Right cardiac atrium (tissue), 5 donors: ENCODE data around the gene RAB3GAP2. TPM values are rescaled to one million over a fixed set of nuclear protein-coding genes. Genes with fewer than 3 reads are reported as not detected.
A peak's percentile ranks its signal among the peaks of the same experiment; 100 is the strongest.
"Not testable (repeated sequence)": the region's sequence is repeated elsewhere in the genome, so short reads cannot be mapped to it uniquely, and the experiment has no call there.

Experiments
- ATAC-seq, 2 donors: fragments of 200-7000 bp; cut with Tn5 transposase; one replicate each; pipeline versions ENCODE4 v1.8.0 to v1.9.1; 2020; ENCODE audit warnings: moderate library complexity in 2 of 2, mild to moderate bottlenecking in 1 of 2
- DNase-seq, 3 donors: peaks; one replicate each; pipeline ENCODE4 v3.0.0-alpha.2; 2020
- H3K27ac ChIP-seq: one replicate; pipeline ENCODE4 v1.5.1; 2013; ENCODE audit warnings: mild to moderate bottlenecking, low read length, control low read depth, moderate library complexity
- H3K27me3 ChIP-seq: one replicate; pipeline ENCODE4 v1.6.1; 2013; ENCODE audit not compliant: control insufficient read depth, insufficient read depth
- H3K4me1 ChIP-seq: one replicate; pipeline ENCODE4 v1.6.1; 2013; ENCODE audit warnings: low read length; ENCODE audit not compliant: control insufficient read depth, insufficient read depth
- H3K4me3 ChIP-seq: one replicate; pipeline ENCODE4 v1.5.1; 2013; ENCODE audit warnings: low read length, control low read depth
- H3K9me3 ChIP-seq: one replicate; pipeline ENCODE4 v1.6.1; 2013; ENCODE audit warnings: low read length; ENCODE audit not compliant: control insufficient read depth
- WGBS: extraction: QIAGEN DNeasy Blood & Tissue Kit; methylation state at CpG from one replicate; pipeline ENCODE4 v1.1.7; 2013; 5-methylcytosine and 5-hydroxymethylcytosine counted together
- intact Hi-C, 4 donors: fragments of 100-400 bp; cut with DNase I; formaldehyde crosslinking; loops; one replicate each; pipeline versions ENCODE4 v1.11.0 to v1.14.0; 2022 to 2023
- polyA plus RNA-seq: library from polyadenylated mRNA; stranded (reverse); fragments of 200-250 nt; gene quantifications from one replicate; pipeline ENCODE4 v1.2.3, GENCODE V29; 2013
- total RNA-seq, 4 donors: library from RNA; stranded (reverse); fragmentation: NEBNext Ultra II Directional; extraction: Animal tissue kit (Norgen Biotek cat#: 25700); gene quantifications; one replicate each; pipeline ENCODE4 v1.2.1, GENCODE V29; 2021
- donor health status: healthy with polysubstance abuse.
- donor health status: DM: no; HTN: yes; CAD: no.
- donor health status: DM: no; HTN: no; CAD: no.
- donor health status: DM: no; HTN: yes; CAD: no; lungs with severe emphysema.
- donor health status: DM: yes; HTN: yes; CAD: no.

Gene RAB3GAP2
- total and polyA plus RNA-seq, 5 donors: 7.4 to 31.9 (median 23.4) TPM

- Histone ChIP-seq H3K9me3 (no peaks in the 10 kb centered on the region), H3K4me3 (no peak overlapping the region), H3K4me1 (no peaks in the 10 kb centered on the region), H3K27me3 (no peaks in the 10 kb centered on the region), H3K27ac (no peak overlapping the region)
- intact Hi-C loops: loop anchor here in 1 of 4 donors (10.0 kb wide), 1 partner anchor 504 kb away; the partner anchor contains the start of gene MTARC1
- WGBS: 77% methylated on average over 2 of the region's 2 CpGs
- DNase-seq: no peak
- ATAC-seq: no peak
Observed at GRCh38 chr1:220281159-220281574, 8.9 kb upstream of the RAB3GAP2 start.

- WGBS: 82% methylated on average over 3 of the region's 3 CpGs
- intact Hi-C loops: loop anchor here in 1 of 4 donors (10.0 kb wide), 1 partner anchor 505 kb away; the partner anchor contains the start of gene MTARC1
Observed at GRCh38 chr1:220280249-220280648, 8.0 kb upstream of the RAB3GAP2 start.

DNA sequence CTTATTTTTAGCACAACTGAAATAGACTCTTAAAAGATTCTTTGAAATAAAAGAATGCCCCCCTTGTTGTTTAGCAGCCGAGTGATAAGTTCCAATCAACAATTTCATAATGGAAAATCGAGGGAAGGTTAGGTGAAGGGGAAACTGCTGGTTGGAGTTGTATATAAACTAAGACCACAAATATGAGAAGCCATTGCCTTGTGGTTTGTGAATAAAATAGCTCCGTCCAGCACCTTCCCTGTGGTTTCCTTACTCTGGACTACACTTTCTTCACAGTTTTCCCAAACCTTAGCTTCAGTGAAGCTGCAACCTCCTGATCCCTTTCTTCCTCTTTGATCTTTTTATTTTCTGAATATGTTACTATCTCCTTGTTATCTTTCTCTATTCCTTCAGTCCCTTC lies 6.7 kb upstream of the RAB3GAP2 start:
- Histone ChIP-seq H3K4me3 (no peak overlapping the region), H3K4me1 (no peaks in the 10 kb centered on the region), H3K27ac (no peak overlapping the region), H3K9me3 (no peaks in the 10 kb centered on the region), H3K27me3 (no peaks in the 10 kb centered on the region)
- ATAC-seq (no peak), DNase-seq (no peak)
- intact Hi-C loops: no loop called here
- WGBS: 63% methylated on average over 3 of the region's 3 CpGs

More at GRCh38 chr1:220280249-220280648, 8.0 kb upstream of the RAB3GAP2 start:
- ATAC-seq: no peak
- no peak for DNase-seq
- H3K4me3 ChIP-seq: no peak overlapping the region
- H3K4me1 ChIP-seq: no peaks in the 10 kb centered on the region
- no peak overlapping the region for H3K27ac ChIP-seq
- no peaks in the 10 kb centered on the region for H3K27me3 ChIP-seq
- H3K9me3 ChIP-seq: no peaks in the 10 kb centered on the region

- no peak overlapping the region for H3K27ac ChIP-seq
- 85% methylated on average over 6 of the region's 6 CpGs for WGBS
- no peaks in the 10 kb centered on the region for H3K27me3 ChIP-seq
- no peak for ATAC-seq
- intact Hi-C loops: no loop called here
- no peaks in the 10 kb centered on the region for H3K9me3 ChIP-seq
- no peak for DNase-seq
- peaks cover 4% of the 10 kb centered on the region for H3K4me1 ChIP-seq
- no peak overlapping the region for H3K4me3 ChIP-seq
Observed at GRCh38 chr1:220275430-220275829, 3.2 kb upstream of the RAB3GAP2 start.

DNA sequence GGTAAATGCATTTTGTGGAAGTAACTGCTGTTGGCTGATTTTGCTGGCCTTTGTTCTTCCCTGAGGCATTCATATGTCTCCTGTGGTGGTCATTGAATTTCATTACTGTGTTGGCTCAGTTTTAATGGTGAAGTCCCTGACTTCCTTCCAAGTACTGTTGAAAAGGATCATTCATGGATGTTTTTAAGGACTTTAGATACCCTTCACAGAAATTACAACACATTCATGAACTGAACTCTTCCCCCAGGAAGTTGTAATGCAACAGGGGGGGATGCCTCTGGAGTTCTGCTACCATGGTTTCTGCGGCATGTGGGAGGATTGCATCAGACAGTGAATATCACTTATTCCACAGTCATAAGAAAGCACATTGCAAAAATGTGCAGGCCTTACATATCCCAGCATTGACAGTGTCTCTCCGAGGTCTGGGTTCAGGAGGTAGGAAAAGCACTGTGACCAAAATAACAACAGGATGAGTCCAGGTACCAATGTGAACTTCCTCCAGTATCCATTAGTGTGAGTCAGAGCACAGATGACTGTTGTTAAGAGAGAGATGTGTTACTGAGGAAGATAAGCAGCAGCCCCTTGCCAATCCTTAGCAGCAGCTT lies 2.1 kb upstream of the RAB3GAP2 start:
- 78% methylated on average over 2 of the region's 2 CpGs for WGBS
- Histone ChIP-seq H3K27ac (no peak overlapping the region), H3K9me3 (no peaks in the 10 kb centered on the region), H3K4me1 (peaks cover 4% of the 10 kb centered on the region), H3K4me3 (no peak overlapping the region), H3K27me3 (no peaks in the 10 kb centered on the region)
- ATAC-seq (no peak), DNase-seq (peak in 1 of 3 donors; percentile 42)
- intact Hi-C loops: no loop called here

GRCh38 chr1:220272841-220273090 lies 513 bp upstream of the RAB3GAP2 start:
- ATAC-seq: no peak
- Histone ChIP-seq H3K9me3 (no peaks in the 10 kb centered on the region), H3K4me1 (peaks cover 4% of the 10 kb centered on the region)

GRCh38 chr1:220271706-220272046 lies 577 bp downstream of the RAB3GAP2 start:
- WGBS: 1% methylated on average over 12 of the region's 12 CpGs
- H3K4me3 ChIP-seq: peak overlapping the region; percentile 86
- H3K9me3 ChIP-seq: no peaks in the 10 kb centered on the region
- H3K4me1 ChIP-seq: peaks cover 4% of the 10 kb centered on the region
- peak overlapping the region; percentile 76 for H3K27ac ChIP-seq
- intact Hi-C loops: no loop called here
- peak; percentile 13 to 18 for ATAC-seq
- no peaks in the 10 kb centered on the region for H3K27me3 ChIP-seq
- DNase-seq: peak in 1 of 3 donors; percentile 7

More at GRCh38 chr1:220272841-220273090, 513 bp upstream of the RAB3GAP2 start:
- H3K27ac ChIP-seq: peak overlapping the region; percentile 16
- DNase-seq: no peak
- H3K27me3 ChIP-seq: no peaks in the 10 kb centered on the region
- 7% methylated on average over 5 of the region's 5 CpGs for WGBS
- intact Hi-C loops: no loop called here
- H3K4me3 ChIP-seq: peak overlapping the region; percentile 86

DNA sequence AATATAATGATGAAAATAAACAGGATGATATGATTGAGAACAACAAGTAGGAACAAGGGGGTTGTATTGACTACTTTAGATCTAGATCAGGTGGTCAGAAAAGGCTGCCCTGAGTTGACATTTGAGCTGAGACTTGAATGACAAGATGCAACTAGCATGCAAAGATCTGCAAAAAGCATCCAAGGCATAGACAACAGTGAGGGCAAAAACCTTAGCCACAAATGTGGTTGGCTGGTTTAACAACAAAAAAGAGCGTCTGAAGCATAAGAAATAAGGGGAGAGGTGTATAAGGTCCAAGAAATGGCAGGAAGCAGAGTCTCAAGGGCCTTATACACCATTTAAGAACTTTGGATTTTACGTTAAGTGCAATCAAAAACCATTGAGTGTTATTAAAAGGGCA lies 3.2 kb downstream of the RAB3GAP2 start:
- no peak for DNase-seq
- ATAC-seq: no peak
- Histone ChIP-seq H3K4me1 (peaks cover 5% of the 10 kb centered on the region), H3K27me3 (no peaks in the 10 kb centered on the region), H3K9me3 (no peaks in the 10 kb centered on the region), H3K4me3 (no peak overlapping the region), H3K27ac (no peak overlapping the region)
- intact Hi-C loops: no loop called here
- WGBS: 94% methylated on average over 2 of the region's 2 CpGs

GRCh38 chr1:220267630-220268029 lies 4.6 kb downstream of the RAB3GAP2 start:
- Histone ChIP-seq H3K4me3 (no peak overlapping the region), H3K27ac (no peak overlapping the region), H3K9me3 (no peaks in the 10 kb centered on the region), H3K27me3 (no peaks in the 10 kb centered on the region), H3K4me1 (peaks cover 5% of the 10 kb centered on the region)
- DNase-seq (no peak), ATAC-seq (no peak)
- WGBS: 96% methylated on average over 4 of the region's 4 CpGs
- intact Hi-C loops: no loop called here

DNA sequence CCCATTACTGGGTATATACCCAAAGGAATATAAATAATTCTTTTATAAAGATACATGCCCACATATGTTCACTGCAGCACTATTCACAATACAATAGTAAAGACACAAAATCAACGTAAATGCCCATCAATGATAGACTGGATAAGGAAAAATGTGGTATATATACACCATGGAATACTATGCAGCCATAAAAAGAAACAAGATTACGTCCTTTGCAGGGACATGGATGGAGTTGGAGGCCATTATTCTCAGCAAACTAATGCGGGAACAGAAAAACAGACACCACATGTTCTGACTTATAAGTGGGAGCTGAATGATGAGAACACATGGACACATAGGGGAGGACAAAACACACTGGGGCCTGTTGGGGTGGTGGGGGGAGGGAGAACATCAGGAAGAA lies 12.0 kb downstream of the RAB3GAP2 start:
- H3K27ac ChIP-seq, ATAC-seq, H3K27me3 ChIP-seq, H3K4me1 ChIP-seq, DNase-seq, H3K9me3 ChIP-seq, intact Hi-C loops, H3K4me3 ChIP-seq: not testable (repeated sequence)
- 98% methylated on average over 3 of the region's 3 CpGs for WGBS

DNA sequence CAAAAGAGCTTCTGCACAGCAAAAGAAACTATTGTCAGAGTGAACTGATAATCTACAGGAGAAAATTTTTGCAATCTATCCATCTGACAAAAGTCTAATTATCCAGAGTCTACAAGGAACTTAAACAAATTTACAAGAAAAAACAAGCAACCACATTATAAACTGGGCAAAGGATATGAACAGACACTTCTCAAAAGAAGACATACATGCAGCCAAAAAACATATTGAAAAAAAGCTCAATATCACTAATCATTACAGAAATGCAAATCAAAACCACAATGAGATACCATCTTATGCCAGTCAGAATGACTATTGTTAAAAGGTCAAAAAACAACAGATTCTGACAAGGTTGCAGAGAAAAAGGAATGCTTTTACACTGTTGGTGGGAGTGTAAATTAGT lies 12.5 kb downstream of the RAB3GAP2 start:
- intact Hi-C loops, H3K9me3 ChIP-seq, H3K27me3 ChIP-seq, H3K4me1 ChIP-seq, DNase-seq, H3K27ac ChIP-seq, H3K4me3 ChIP-seq, ATAC-seq: not testable (repeated sequence)

- H3K4me1 ChIP-seq, H3K27me3 ChIP-seq, intact Hi-C loops, DNase-seq, H3K9me3 ChIP-seq, H3K27ac ChIP-seq, ATAC-seq, H3K4me3 ChIP-seq: not testable (repeated sequence)
- 86% methylated on average over 3 of the region's 3 CpGs for WGBS
Observed at GRCh38 chr1:220256194-220256593, 16.1 kb downstream of the RAB3GAP2 start.
